CD8-positive, alpha-beta memory T cell (primary cell): Measurements from ENCODE around the gene NONO. TPM values are rescaled to one million over a fixed set of nuclear protein-coding genes. Genes with fewer than 3 reads are reported as not detected.

Experiments used
- polyA plus RNA-seq: library from polyadenylated mRNA; unstranded; fragments of 300-500 nt; fragmentation: Illumina TruSeq; gene quantifications from one replicate; pipeline ENCODE4 v1.2.3, GENCODE V29; 2021
- total RNA-seq, 2 experiments: library from RNA; stranded (reverse); gene quantifications; one replicate each; pipeline ENCODE4 v1.2.3, GENCODE V29; 2021

NONO gene
- total and polyA plus RNA-seq, 3 experiments from 2014 or later: 170 to 542 (median 532) TPM

Other genes with a start within 250 kb of the NONO start
- 10 to 100 TPM; 56.5 to 60.0 TPM for gene SNX12, start 215.3 kb upstream of the NONO start, total RNA-seq
- 4.3 TPM for gene SNX12, start 215.3 kb upstream of the NONO start, polyA plus RNA-seq
- 10 to 100 TPM; 12.8 to 13.8 TPM for gene FOXO4, start 187.8 kb upstream of the NONO start, total RNA-seq
- 2.8 TPM for gene FOXO4, start 187.8 kb upstream of the NONO start, polyA plus RNA-seq
- 10 to 100 TPM in 1 of 2 experiments, 1 to 10 TPM in 1; 9.5 to 11.0 TPM for gene CXorf65, start 176.9 kb upstream of the NONO start, total RNA-seq
- 4.9 TPM for gene CXorf65, start 176.9 kb upstream of the NONO start, polyA plus RNA-seq
- gene IL2RG, start 172.1 kb upstream of the NONO start, total RNA-seq: 100 to 1,000 TPM; 312 to 323 TPM
- gene IL2RG, start 172.1 kb upstream of the NONO start, polyA plus RNA-seq: 1,411 TPM
- gene MED12, start 165.0 kb upstream of the NONO start, total RNA-seq: 10 to 100 TPM; 49.3 to 61.1 TPM
- gene MED12, start 165.0 kb upstream of the NONO start, polyA plus RNA-seq: 19.0 TPM
- under 1 TPM; 0.46 to 0.69 TPM for gene NLGN3, start 138.8 kb upstream of the NONO start, total RNA-seq
- gene NLGN3, start 138.8 kb upstream of the NONO start, polyA plus RNA-seq: 0.16 TPM
- not detected for gene GJB1, start 60.4 kb upstream of the NONO start, total RNA-seq
- not detected for gene GJB1, start 60.4 kb upstream of the NONO start, polyA plus RNA-seq
- gene ZMYM3, start 29.5 kb upstream of the NONO start, total RNA-seq: 10 to 100 TPM; 16.5 to 16.7 TPM
- gene ZMYM3, start 29.5 kb upstream of the NONO start, polyA plus RNA-seq: 7.4 TPM
- gene ITGB1BP2, start 18.1 kb downstream of the NONO start, total RNA-seq: 1 to 10 TPM; 3.7 to 3.8 TPM
- not detected for gene ITGB1BP2, start 18.1 kb downstream of the NONO start, polyA plus RNA-seq
- gene TAF1, start 82.7 kb downstream of the NONO start, total RNA-seq: 10 to 100 TPM; 34.0 to 34.7 TPM
- gene TAF1, start 82.7 kb downstream of the NONO start, polyA plus RNA-seq: 9.0 TPM
- gene OGT, start 249.5 kb downstream of the NONO start, total RNA-seq: 100 to 1,000 TPM; 211 to 216 TPM
- gene OGT, start 249.5 kb downstream of the NONO start, polyA plus RNA-seq: 35.6 TPM